Heart left ventricle (tissue), 13 donors: ENCODE results near the gene PRCC.

Source experiments
- POLR2A ChIP-seq, 2 donors: fragments of 450-650 bp; IDR thresholded peaks; one replicate each; pipeline ENCODE4 v1.6.1; 2017; ENCODE audit warnings: antibody characterized with exemption in 2 of 2, mild to moderate bottlenecking in 2 of 2, moderate library complexity in 2 of 2
- TF ChIP-seq, protein P1 (sequence below), 12 donors: fragments of 200-600 bp; sonication (generic) in 4 of 12; IDR thresholded peaks; one replicate each; pipeline versions ENCODE4 v1.5.0 to v1.8.0; 2018 to 2022; ENCODE audit warnings: antibody characterized with exemption in 12 of 12, mild to moderate bottlenecking in 5 of 12
- donor health status: ischemic (EF 13 %, LVEDD 7.1; RV severe dilation, severe dysfunction).
- donor health status: DM: no; HTN: yes; CAD: no.
- donor health status: DM: no; HTN: no; CAD: no.
- donor health status: ischemic (EF 25% LVEDD 6.9; RV normal size, moderate dysfunction).
- donor health status: ischemic (EF 25% LVEDD 5.7; RV mildly dilated, moderate dysfunction).
- donor health status: ischemic (EF 35%, LVEDD 5.7; RV mildly dilated, moderate dysfunction).
- donor health status: nonischemic (EF 11% LVEDD 7.7; RV severe dilation, severe dysfunction).
- donor health status: DM: yes; HTN: yes; CAD: no.
- donor health status: PGD.
- donor health status: ischemic (EF 29% LVEDD 5.4; RV normal size, mild dysfunction).
- donor health status: nonischemic (EF 23%, LVEDD 6.1; RV moderate dilation, normal function).

DNA sequence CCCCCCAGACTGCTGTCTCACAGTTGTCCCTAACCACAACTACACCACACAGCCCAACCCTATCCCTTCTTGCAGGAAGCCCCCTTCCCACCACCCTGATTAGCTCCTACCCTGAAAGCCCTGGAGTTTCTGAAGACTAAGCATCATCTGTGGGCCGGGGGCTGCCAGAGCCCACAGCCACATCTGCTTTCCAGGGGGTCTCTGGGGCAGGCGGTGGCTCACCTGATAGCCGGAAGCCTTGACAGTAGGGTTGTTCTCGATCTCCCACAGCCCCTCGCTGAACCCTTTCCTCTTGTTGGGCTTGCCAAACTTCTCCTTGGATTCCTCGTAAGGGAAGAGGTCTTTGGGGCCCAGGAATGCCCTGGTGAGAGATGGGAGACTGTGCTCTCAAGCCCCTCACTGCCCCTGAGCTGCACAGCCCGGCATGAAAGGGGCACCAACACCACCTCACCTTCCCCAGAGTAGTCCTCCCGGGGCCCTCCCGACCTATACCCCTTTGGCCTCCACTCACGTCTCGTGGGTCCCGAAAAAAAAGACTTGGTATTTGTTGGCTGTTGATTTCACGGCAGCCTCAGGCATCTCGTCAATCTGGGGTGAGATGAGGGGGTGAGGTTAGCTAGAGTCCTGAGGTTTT, 22.4 kb upstream of the PRCC start:
- TF ChIP-seq, protein P1, sequence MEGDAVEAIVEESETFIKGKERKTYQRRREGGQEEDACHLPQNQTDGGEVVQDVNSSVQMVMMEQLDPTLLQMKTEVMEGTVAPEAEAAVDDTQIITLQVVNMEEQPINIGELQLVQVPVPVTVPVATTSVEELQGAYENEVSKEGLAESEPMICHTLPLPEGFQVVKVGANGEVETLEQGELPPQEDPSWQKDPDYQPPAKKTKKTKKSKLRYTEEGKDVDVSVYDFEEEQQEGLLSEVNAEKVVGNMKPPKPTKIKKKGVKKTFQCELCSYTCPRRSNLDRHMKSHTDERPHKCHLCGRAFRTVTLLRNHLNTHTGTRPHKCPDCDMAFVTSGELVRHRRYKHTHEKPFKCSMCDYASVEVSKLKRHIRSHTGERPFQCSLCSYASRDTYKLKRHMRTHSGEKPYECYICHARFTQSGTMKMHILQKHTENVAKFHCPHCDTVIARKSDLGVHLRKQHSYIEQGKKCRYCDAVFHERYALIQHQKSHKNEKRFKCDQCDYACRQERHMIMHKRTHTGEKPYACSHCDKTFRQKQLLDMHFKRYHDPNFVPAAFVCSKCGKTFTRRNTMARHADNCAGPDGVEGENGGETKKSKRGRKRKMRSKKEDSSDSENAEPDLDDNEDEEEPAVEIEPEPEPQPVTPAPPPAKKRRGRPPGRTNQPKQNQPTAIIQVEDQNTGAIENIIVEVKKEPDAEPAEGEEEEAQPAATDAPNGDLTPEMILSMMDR (IDR thresholded peaks at IDR 0.05): no peak
- no peak for TF ChIP-seq POLR2A (IDR thresholded peaks at IDR 0.05)
